ENCODE data around the gene ARMC9.

ARMC9 gene

GRCh38 chr2:231308631-231309428 is 110.4 kb downstream of the ARMC9 start:
- ChIA-PET POLR2A (no interaction called here), CTCF (no interaction called here)

GRCh38 chr2:231312066-231312465 is 113.6 kb downstream of the ARMC9 start:
- Histone ChIP-seq H3K36me3 (ENCODE audit: control insufficient read depth in 2 of 2, insufficient read depth in 1 of 2, low read length in 2 of 2) (no peaks in the 10 kb centered on the region), H3K4me3 (ENCODE audit: low read depth, low read length) (no peak overlapping the region), H3K4me1 (ENCODE audit: control insufficient read depth, insufficient read depth, low read length) (no peaks in the 10 kb centered on the region), H3K9me3 (ENCODE audit: control insufficient read depth, insufficient read depth, low read depth, low read length) (no peaks in the 10 kb centered on the region), H3K27ac (ENCODE audit: extremely low read depth, low read depth, low read length) (no peak overlapping the region)
- TF ChIP-seq SCRT1 (tag by site-specific recombination; IDR thresholded peaks at IDR 0.05; ENCODE audit: borderline replicate concordance): no peak
- no peak for TF ChIP-seq ZNF433 (tag by site-specific recombination; IDR thresholded peaks at IDR 0.05; ENCODE audit: low read depth)
- TF ChIP-seq ZNF596 (tag by site-specific recombination; IDR thresholded peaks at IDR 0.05): no peak
- no peak for TF ChIP-seq ZNF514 (tag by site-specific recombination; IDR thresholded peaks at IDR 0.05)
- no peak for TF ChIP-seq ZNF548 (tag by site-specific recombination; IDR thresholded peaks at IDR 0.05)
- TF ChIP-seq ZBTB26 (tag by site-specific recombination; optimal IDR thresholded peaks at IDR 0.05): no peak
- TF ChIP-seq ZNF639 (tag by site-specific recombination; IDR thresholded peaks at IDR 0.05): no peak
- TF ChIP-seq BCL11A (tag by site-specific recombination; IDR thresholded peaks at IDR 0.05; ENCODE audit: low read depth): no peak
- no peak for TF ChIP-seq ZNF626 (tag by site-specific recombination; IDR thresholded peaks at IDR 0.05)
- no peak for TF ChIP-seq ZNF133 (tag by site-specific recombination; IDR thresholded peaks at IDR 0.05)
- TF ChIP-seq ZNF558 (tag by site-specific recombination; IDR thresholded peaks at IDR 0.05): no peak
- no peak for TF ChIP-seq ZNF221 (tag by site-specific recombination; IDR thresholded peaks at IDR 0.05; ENCODE audit: borderline replicate concordance)
- TF ChIP-seq SP2 (tag by site-specific recombination; IDR thresholded peaks at IDR 0.05): no peak
- no peak for TF ChIP-seq PRDM2 (tag by site-specific recombination; IDR thresholded peaks at IDR 0.05; ENCODE audit: borderline replicate concordance)
- TF ChIP-seq ZNF654 (tag by site-specific recombination; IDR thresholded peaks at IDR 0.05; ENCODE audit: low read depth): no peak
- TF ChIP-seq ZNF580 (tag by site-specific recombination; IDR thresholded peaks at IDR 0.05): no peak
- TF ChIP-seq ZXDB (tag by site-specific recombination; IDR thresholded peaks at IDR 0.05): no peak
- POLR2A ChIA-PET: no interaction called here
- CTCF ChIA-PET: interaction anchor here (0.9 kb wide), 1 partner anchor 20 kb away, joined by 3 read pairs; no protein-coding TSS in a partner anchor

More at GRCh38 chr2:231308631-231309428, 110.4 kb downstream of the ARMC9 start:
- H3K4me3 ChIP-seq (ENCODE audit: low read depth, low read length): no peak overlapping the region
- TF ChIP-seq HOXC10 (CRISPR knock-in tag; IDR thresholded peaks at IDR 0.05) (no peak), GLI4 (tag by site-specific recombination; IDR thresholded peaks at IDR 0.05) (no peak), MEIS1 (CRISPR knock-in tag; IDR thresholded peaks at IDR 0.05; ENCODE audit: borderline replicate concordance) (no peak), ZNF658 (tag by site-specific recombination; IDR thresholded peaks at IDR 0.05) (no peak), ZNF768 (tag by site-specific recombination; IDR thresholded peaks at IDR 0.05) (no peak)
- H3K36me3 ChIP-seq (ENCODE audit: control insufficient read depth in 2 of 2, insufficient read depth in 1 of 2, low read length in 2 of 2): no peaks in the 10 kb centered on the region
- H3K9me3 ChIP-seq (ENCODE audit: control insufficient read depth, insufficient read depth, low read depth, low read length): no peaks in the 10 kb centered on the region
- peaks cover 6% of the 10 kb centered on the region; the same call in 1 of the 2 replicates for H3K4me1 ChIP-seq (ENCODE audit: control insufficient read depth, insufficient read depth, low read length)
- no peak overlapping the region for H3K27ac ChIP-seq (ENCODE audit: extremely low read depth, low read depth, low read length)
